LoVo (cell line): ENCODE data around the gene AFF3.
"Not testable (repeated sequence)": the region's sequence is repeated elsewhere in the genome, so short reads cannot be mapped to it uniquely, and the experiment has no call there.

Experiments used
- DNase-seq: peaks from one replicate; pipeline ENCODE4 v3.0.0-alpha.2; 2016; ENCODE audit warnings: low spot score

The AFF3 gene

DNA sequence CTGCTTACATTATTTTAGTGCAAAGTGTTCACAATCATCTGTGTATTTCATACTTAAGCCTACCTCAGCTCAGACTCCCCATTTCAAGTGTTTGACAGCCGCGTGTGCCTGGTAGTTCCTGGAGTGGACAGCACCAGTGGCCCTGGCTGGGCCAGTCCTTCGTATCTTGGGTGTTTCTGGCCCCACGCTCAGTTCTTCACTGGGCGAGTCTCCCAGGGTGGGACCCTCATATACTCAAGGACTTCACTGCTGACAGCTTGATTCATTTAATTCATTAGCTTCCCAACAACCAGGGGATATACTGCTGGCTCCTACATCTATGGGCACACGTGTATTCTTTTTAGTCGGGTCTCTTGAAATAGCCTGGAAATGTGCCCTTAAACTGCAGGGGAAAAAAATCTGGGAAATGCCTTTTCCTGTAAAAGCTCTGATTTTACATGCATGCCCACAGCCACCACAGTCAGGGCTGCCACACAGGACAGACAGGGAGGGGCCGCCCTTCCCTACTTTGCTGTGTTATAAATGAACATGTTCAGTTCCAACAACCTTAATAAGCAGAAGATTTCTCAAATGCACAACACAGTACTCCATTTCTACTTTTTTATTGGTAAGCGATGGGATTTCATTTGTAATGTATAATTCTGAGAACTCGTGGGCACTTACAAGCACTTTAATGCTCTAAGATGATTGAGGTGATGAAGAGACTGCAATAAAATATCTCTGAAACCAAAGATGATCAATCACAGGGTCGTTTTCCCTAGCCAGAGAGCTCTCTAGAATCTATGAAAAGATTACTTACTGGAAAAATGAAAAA is 447.1 kb downstream of the AFF3 start:
- DNase-seq, result no peak

DNA sequence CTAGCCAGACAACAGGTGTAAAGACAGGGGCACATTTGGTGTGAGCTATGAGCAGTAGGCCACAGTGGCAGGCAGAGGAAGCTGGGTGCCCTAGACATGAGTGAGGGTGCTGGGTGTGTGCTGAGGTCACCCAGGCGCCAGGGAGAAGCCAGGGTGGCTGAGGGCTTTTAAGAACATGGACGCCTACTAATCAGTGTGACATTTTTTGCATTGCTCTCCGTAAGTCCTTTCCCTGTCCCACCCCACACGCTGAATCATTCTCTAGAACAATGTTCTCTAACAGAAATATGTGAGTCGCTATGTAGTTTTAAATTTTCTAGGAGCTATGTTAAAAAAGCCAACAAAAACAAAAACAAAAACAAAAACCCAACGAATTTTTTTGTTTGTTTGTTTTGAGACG is 448.1 kb downstream of the AFF3 start:
- no peak for DNase-seq

- DNase-seq, result no peak
Measured at GRCh38 chr2:99692785-99693184, 449.6 kb downstream of the AFF3 start.

DNA sequence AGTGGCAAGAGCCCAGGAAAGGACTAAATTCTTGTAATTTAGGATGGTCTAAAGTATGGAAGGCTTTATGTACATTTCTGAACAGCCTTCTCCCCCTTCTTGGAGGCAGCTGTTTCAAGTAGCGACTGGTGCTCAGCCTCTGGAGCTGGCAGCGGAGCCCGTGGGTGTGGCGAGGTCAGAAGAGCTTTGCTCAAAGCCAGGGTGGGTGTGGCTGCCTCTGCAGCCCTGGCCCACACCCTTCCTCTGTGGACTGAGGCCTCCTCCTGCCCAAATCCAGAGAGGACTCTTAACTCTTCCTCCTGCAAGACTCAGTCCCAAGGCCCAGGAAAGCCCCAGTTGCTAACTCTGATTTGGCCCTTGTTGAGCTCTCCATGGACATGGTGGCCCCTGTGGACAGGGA is 450.5 kb downstream of the AFF3 start:
- DNase-seq, result no peak

- no peak for DNase-seq
Measured at GRCh38 chr2:99689145-99689742, 453.1 kb downstream of the AFF3 start.

- DNase-seq, result no peak
Measured at GRCh38 chr2:99688699-99689098, 453.7 kb downstream of the AFF3 start.

- no peak for DNase-seq
Measured at GRCh38 chr2:99682275-99683060, 459.9 kb downstream of the AFF3 start.

DNA sequence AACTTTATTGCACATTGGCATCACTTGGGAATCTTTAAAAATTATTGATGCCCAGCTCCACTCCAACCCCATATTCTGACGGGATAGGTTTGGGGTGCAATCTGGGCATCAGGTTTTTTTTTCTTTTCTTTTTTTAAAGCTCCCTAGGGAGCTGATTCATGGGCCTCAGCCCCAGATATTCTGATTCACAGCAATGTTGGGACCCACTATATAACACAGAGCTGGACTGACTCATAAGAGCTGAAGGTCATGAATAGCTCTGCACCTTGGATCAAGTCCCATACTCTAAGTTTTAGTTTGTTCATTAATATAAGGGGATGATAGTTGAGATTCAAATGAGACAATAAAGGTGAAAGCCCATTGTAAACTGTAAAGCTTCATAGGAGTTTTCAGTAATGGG is 461.4 kb downstream of the AFF3 start:
- no peak for DNase-seq

GRCh38 chr2:99679518-99679917 is 462.9 kb downstream of the AFF3 start:
- DNase-seq, result no peak

GRCh38 chr2:99678625-99679024 is 463.8 kb downstream of the AFF3 start:
- DNase-seq, result no peak

DNA sequence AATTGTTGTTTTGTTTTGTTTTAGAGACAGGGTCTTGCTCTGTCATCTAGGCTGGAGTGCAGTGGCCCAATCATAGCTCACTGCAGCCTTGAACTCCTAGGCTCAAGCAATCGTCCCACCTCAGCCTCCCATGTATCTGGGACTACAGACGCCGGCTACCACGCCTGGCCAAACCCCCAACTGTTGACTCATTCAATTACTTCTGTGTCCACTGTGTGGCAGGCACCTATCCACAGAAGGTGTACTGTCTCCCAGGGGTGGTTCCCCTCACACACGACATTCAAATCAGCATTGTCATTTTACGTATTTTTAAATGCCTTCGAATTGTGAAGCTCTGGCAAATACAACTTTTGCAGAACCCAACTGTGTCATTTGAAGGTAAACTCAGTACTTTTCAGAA is 464.6 kb downstream of the AFF3 start:
- DNase-seq, result no peak

GRCh38 chr2:99675130-99675661 is 467.2 kb downstream of the AFF3 start:
- no peak for DNase-seq

GRCh38 chr2:99674090-99674489 is 468.3 kb downstream of the AFF3 start:
- no peak for DNase-seq

DNA sequence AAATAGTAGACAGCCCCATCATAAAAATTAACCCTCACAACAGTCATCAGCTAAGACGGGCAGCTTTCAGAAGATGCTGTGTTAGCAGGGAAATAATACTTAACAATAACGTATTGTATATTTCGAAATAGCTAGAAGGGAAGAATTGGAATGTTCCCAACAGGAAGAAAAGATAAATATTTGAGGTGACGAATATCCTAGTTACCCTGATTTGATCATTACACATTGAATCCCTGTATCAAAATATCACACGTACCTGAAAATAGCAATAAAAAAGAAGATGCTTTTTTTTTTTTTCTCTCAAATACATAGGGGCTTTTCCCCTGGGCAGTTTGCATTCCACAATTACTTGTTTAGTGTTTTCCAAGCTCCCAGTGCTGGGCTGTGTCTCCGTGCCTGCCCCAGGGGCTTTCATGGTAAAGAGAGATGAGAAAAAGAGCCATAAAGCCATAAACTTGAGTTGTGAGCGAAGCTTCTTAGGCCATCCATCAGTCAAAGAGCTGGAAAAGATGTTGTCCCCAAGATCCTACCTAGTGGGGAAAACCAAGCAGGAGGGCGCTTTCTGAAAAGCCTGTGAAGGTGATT is 469.5 kb downstream of the AFF3 start:
- DNase-seq, result no peak

- no peak for DNase-seq
Measured at GRCh38 chr2:99670768-99671734, 471.3 kb downstream of the AFF3 start.

DNA sequence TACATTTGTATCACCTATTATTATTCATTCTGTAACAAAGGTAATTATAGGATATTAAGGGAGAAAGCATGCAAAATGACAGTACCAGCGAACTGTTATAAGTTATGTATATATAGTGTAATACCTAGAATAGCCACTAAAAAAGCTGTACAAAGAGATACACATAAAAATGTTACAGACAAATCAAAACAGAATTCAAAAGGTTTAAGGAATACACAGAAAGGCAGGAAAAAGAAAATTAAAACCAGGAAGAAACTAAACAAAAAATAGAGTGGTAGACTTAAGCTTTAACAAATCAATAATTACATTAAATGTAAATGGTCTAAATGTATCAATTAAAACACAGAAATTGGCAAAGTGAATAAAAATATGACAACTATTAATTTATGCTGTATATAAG is 476.1 kb downstream of the AFF3 start:
- DNase-seq, result no peak

GRCh38 chr2:99663641-99664040 is 478.7 kb downstream of the AFF3 start:
- no peak for DNase-seq

DNA sequence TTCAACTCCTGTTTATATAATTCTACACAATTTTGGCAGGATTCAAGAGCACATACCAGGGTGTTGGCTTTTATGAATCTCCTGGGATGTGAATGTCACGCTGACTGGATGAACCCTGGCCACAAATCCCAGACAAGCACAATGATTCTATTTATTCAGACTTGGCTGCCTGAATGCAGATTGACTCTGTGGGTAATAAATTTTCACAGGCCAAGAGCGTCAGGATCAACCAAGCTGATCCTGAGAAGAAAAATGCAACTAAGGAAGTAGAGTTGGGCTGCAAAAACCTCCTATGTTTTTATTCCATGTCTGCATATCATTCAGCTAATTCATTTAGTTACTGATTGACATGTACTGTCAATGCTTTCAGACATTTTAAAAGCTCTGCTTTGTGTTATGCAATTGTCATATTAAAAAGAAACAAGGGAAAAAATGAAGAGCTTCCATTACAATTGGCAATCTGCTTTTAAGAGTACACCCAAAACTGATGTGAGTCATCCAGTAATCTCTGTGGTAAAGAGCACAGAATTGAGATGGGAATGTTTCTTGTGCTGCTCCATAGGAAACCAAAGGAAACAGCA is 479.5 kb downstream of the AFF3 start:
- peak; percentile 16 for DNase-seq

- DNase-seq, result not testable (repeated sequence)
Measured at GRCh38 chr2:99661761-99662160, 480.6 kb downstream of the AFF3 start.

DNA sequence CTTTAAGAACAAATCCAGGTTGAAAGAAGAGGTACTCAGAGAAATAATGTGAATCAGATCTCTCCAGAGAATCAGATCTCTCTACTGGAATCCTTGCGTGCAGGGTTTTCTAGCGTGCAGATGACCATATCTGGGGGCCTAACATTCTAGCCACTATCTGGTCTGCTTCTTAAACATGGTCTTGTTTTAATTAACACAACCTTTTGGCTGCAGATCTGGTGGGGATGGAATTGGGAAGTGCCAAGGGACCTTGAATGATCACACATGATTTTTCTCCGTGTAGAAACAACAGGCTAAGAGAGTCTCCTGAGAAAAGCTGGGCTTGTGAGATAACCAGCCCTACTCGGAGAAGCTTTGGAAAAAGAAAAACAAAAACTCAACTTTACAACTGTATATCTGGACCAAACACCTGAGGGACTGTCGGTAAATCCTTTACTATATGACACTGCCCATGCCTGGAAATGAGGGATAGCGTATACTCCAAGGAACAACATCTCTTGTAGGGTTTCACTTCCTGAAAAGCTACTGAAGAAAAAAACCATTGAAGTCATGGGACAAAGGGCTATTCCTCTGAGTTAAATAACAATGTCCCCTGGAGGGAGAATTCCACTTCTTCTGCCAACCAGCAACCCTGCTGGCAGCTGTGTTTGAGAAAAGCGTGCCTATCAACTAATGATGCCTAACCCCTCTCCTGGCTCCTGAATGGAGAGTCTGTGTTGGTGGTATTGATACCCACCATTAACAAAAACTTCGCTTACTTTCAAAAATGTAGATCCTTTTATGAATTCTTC is 481.6 kb downstream of the AFF3 start:
- DNase-seq, result no peak
